Measurements from ENCODE around the gene EEF1A2.
"Not testable (repeated sequence)": the region's sequence is repeated elsewhere in the genome, so short reads cannot be mapped to it uniquely, and the experiment has no call there.

Gene EEF1A2

GRCh38 chr20:63521602-63522001 lies 22.7 kb upstream of the EEF1A2 start:
- H3K4me3 ChIP-seq (ENCODE audit: low read depth, low read length), result peak overlapping the region; percentile 89

- H3K4me3 ChIP-seq (ENCODE audit: low read depth, low read length), result peak overlapping the region; percentile 89
Measured at GRCh38 chr20:63520934-63521601, 22.2 kb upstream of the EEF1A2 start.

- H3K4me3 ChIP-seq (ENCODE audit: low read depth, low read length), result peak within 1 kb of the TSS; percentile 89
Measured at GRCh38 chr20:63520504-63520933, 21.6 kb upstream of the EEF1A2 start, which contains the start of gene PPDPF. Gene PPDPF, plus strand, starts transcription at chr20:63520765. Its CDS starts 544 bp downstream, at chr20:63521309.

GRCh38 chr20:63519668-63520503 lies 21.0 kb upstream of the EEF1A2 start:
- H3K4me3 ChIP-seq (ENCODE audit: low read depth, low read length), result peak overlapping the region; percentile 45

- H3K4me3 ChIP-seq (ENCODE audit: low read depth, low read length), result peak overlapping the region; percentile 15
Measured at GRCh38 chr20:63518946-63519667, 20.2 kb upstream of the EEF1A2 start.

GRCh38 chr20:63518351-63518861 lies 19.5 kb upstream of the EEF1A2 start:
- H3K4me3 ChIP-seq (ENCODE audit: low read depth, low read length), result no peak overlapping the region

GRCh38 chr20:63517376-63518309 lies 18.8 kb upstream of the EEF1A2 start:
- H3K4me3 ChIP-seq (ENCODE audit: low read depth, low read length), result no peak overlapping the region

- H3K4me3 ChIP-seq (ENCODE audit: low read depth, low read length), result not testable (repeated sequence)
Measured at GRCh38 chr20:63514520-63514919, 15.6 kb upstream of the EEF1A2 start.

- H3K4me3 ChIP-seq (ENCODE audit: low read depth, low read length), result no peak overlapping the region
Measured at GRCh38 chr20:63513207-63513606, 14.3 kb upstream of the EEF1A2 start.

- no peak overlapping the region for H3K4me3 ChIP-seq (ENCODE audit: low read depth, low read length)
Measured at GRCh38 chr20:63509088-63509564, 10.2 kb upstream of the EEF1A2 start.

GRCh38 chr20:63508072-63508768 lies 9.3 kb upstream of the EEF1A2 start:
- no peak overlapping the region for H3K4me3 ChIP-seq (ENCODE audit: low read depth, low read length)

- no peak overlapping the region for H3K4me3 ChIP-seq (ENCODE audit: low read depth, low read length)
Measured at GRCh38 chr20:63507083-63507743, 8.3 kb upstream of the EEF1A2 start.

GRCh38 chr20:63505723-63506122 lies 6.8 kb upstream of the EEF1A2 start:
- no peak overlapping the region for H3K4me3 ChIP-seq (ENCODE audit: low read depth, low read length)

GRCh38 chr20:63505281-63505680 lies 6.4 kb upstream of the EEF1A2 start:
- H3K4me3 ChIP-seq (ENCODE audit: low read depth, low read length), result no peak overlapping the region

- no peak overlapping the region for H3K4me3 ChIP-seq (ENCODE audit: low read depth, low read length)
Measured at GRCh38 chr20:63504642-63505041, 5.8 kb upstream of the EEF1A2 start.

GRCh38 chr20:63503524-63503923 lies 4.6 kb upstream of the EEF1A2 start:
- no peak overlapping the region for H3K4me3 ChIP-seq (ENCODE audit: low read depth, low read length)

GRCh38 chr20:63502671-63503172 lies 3.8 kb upstream of the EEF1A2 start:
- H3K4me3 ChIP-seq (ENCODE audit: low read depth, low read length), result no peak overlapping the region

GRCh38 chr20:63501818-63502670 lies 3.2 kb upstream of the EEF1A2 start:
- peak overlapping the region; percentile 24 for H3K4me3 ChIP-seq (ENCODE audit: low read depth, low read length)
